HCT116 (cell line): ENCODE measurements around the gene LSAMP. TPM values are rescaled to one million over a fixed set of nuclear protein-coding genes. Genes with fewer than 3 reads are reported as not detected.

ENCODE experiments used
- ATAC-seq: fragments of 200-7000 bp; cut with Tn5 transposase; 2 replicates; pipeline ENCODE4 v1.9.1; 2020; ENCODE audit warnings: mild to moderate bottlenecking, moderate library complexity
- BruUV-seq: library from RNA; stranded (reverse); fragments of 400-500 nt; replicated peaks from 2 replicates; lab custom pipeline; 2021; lab: Mats Ljungman, UMichigan
- CTCF ChIA-PET: fragments of 300-600 bp; sonication (Branson Sonifier 250); formaldehyde crosslinking; loops from one replicate; lab custom pipeline; 2021; ENCODE audit warnings: antibody characterized with exemption; lab: Charles Lee
- POLR2A ChIA-PET: fragments of 300-600, 350-600 bp; sonication (Branson Sonifier 250); formaldehyde crosslinking; loops from one replicate; lab custom pipeline; 2021; ENCODE audit warnings: antibody characterized with exemption; lab: Charles Lee
- RAD21 ChIA-PET, 2 experiments: fragments of 300-600 bp; sonication (Branson Sonifier 250); formaldehyde crosslinking; loops; one replicate each; lab custom pipeline; 2023; ENCODE audit warnings: low total read pairs in 2 of 2; ENCODE audit not compliant: uncharacterized antibody in 2 of 2, unreplicated experiment in 2 of 2, low non-redundant PET in 1 of 2; lab: Charles Lee
- DNase-seq: peaks from one replicate; pipeline ENCODE4 v3.0.0-alpha.2; 2010; ENCODE audit warnings: low read depth, low spot score
- H2AFZ ChIP-seq: fragments of 200-600 bp; shearing (Covaris generic), sonication (generic); 2 replicates; pipeline ENCODE4 v1.6.1; 2017; ENCODE audit warnings: low read depth, mixed run types, mixed read lengths, antibody characterized with exemption, low read length; ENCODE audit not compliant: poor library complexity, severe bottlenecking
- H3K27ac ChIP-seq: 2 replicates; pipeline ENCODE4 v1.5.1; 2012; ENCODE audit warnings: low read depth, low read length
- H3K27me3 ChIP-seq: fragments of 200-600 bp; sonication (generic); 2 replicates; pipeline ENCODE4 v1.6.1; 2016; ENCODE audit warnings: mixed run types, low read length, mixed read lengths; ENCODE audit not compliant: insufficient read depth
- H3K36me3 ChIP-seq, 2 experiments: fragments of 200-500 bp in 1 of 2; fragments of 200-600 bp in 1 of 2; sonication (Bioruptor generic) in 1 of 2; sonication (generic) in 1 of 2; 2 replicates each; pipeline versions ENCODE4 v1.5.1 to v1.6.1; 2014 to 2016; ENCODE audit warnings: low read length in 2 of 2, inconsistent platforms in 1 of 2, mixed read lengths in 1 of 2, mixed run types in 1 of 2; ENCODE audit not compliant: insufficient read depth in 2 of 2, control insufficient read depth in 1 of 2
- H3K4me1 ChIP-seq, 2 experiments: fragments of 200-600 bp in 1 of 2; sonication (generic) in 1 of 2; 2 replicates each; pipeline versions ENCODE4 v1.5.1 to v1.6.1; 2012 to 2017; ENCODE audit warnings: low read length in 2 of 2, inconsistent platforms in 1 of 2, mild to moderate bottlenecking in 1 of 2, mixed read lengths in 1 of 2, mixed run types in 1 of 2, moderate library complexity in 1 of 2; ENCODE audit not compliant: insufficient read depth in 2 of 2, control insufficient read depth in 1 of 2
- H3K4me2 ChIP-seq: fragments of 200-600 bp; sonication (generic); 2 replicates; pipeline ENCODE4 v1.6.1; 2017; ENCODE audit warnings: mixed run types, low read length, mixed read lengths
- H3K4me3 ChIP-seq, 2 experiments: fragments of 200-600 bp in 1 of 2; sonication (generic) in 1 of 2; replicated peaks in 1 of 2; 2 replicates each; pipeline ENCODE4 v1.5.1; 2011 to 2016; ENCODE audit warnings: low read length in 2 of 2, control low read depth in 1 of 2, low read depth in 1 of 2, mild to moderate bottlenecking in 1 of 2, mixed read lengths in 1 of 2, mixed run types in 1 of 2
- H3K79me2 ChIP-seq: fragments of 200-600 bp; sonication (generic); 2 replicates; pipeline ENCODE4 v1.6.1; 2017; ENCODE audit warnings: mild to moderate bottlenecking, mixed run types, low read length, moderate library complexity, mixed read lengths; ENCODE audit not compliant: insufficient read depth
- H3K9ac ChIP-seq: fragments of 200-600 bp; sonication (generic); 2 replicates; pipeline ENCODE4 v1.6.1; 2016; ENCODE audit warnings: low read length, mixed read lengths
- H3K9me2 ChIP-seq: fragments of 200-600 bp; sonication (generic), shearing (Covaris generic); 2 replicates; pipeline ENCODE4 v1.6.1; 2017; ENCODE audit warnings: mixed run types, mild to moderate bottlenecking, moderate library complexity; ENCODE audit not compliant: insufficient read depth
- H3K9me3 ChIP-seq, 2 experiments: fragments of 200-500 bp in 1 of 2; fragments of 200-600 bp in 1 of 2; sonication (Bioruptor generic) in 1 of 2; sonication (generic) in 1 of 2; 2 replicates each; pipeline ENCODE4 v1.6.1; 2014 to 2017; ENCODE audit warnings: low read length in 2 of 2, mixed read lengths in 2 of 2, inconsistent platforms in 1 of 2, low read depth in 1 of 2, mild to moderate bottlenecking in 1 of 2, mixed run types in 1 of 2, moderate library complexity in 1 of 2; ENCODE audit not compliant: control insufficient read depth in 1 of 2, insufficient read depth in 1 of 2
- H4K20me1 ChIP-seq: fragments of 200-600 bp; sonication (generic), shearing (Covaris generic); 2 replicates; pipeline ENCODE4 v1.6.1; 2017; ENCODE audit warnings: mixed run types, mild to moderate bottlenecking, moderate library complexity; ENCODE audit not compliant: insufficient read depth
- CBX3 ChIP-seq: IDR thresholded peaks from 2 replicates; pipeline ENCODE4 v1.6.1; 2012; ENCODE audit warnings: low read depth
- CEBPB ChIP-seq: IDR thresholded peaks from 2 replicates; pipeline ENCODE4 v1.6.1; 2012; ENCODE audit warnings: low read depth
- CTCF ChIP-seq, 3 experiments: fragments of 200-600 bp in 1 of 3; sonication (generic) in 1 of 3; IDR thresholded peaks in 2 of 3; conservative IDR thresholded peaks in 1 of 3; 2 replicates each; pipeline ENCODE4 v1.5.1; 2012 to 2017; ENCODE audit warnings: low read depth in 2 of 3, low read length in 2 of 3, antibody characterized with exemption in 1 of 3, borderline replicate concordance in 1 of 3, control low read depth in 1 of 3, mild to moderate bottlenecking in 1 of 3, mixed read lengths in 1 of 3, mixed run types in 1 of 3, moderate library complexity in 1 of 3; ENCODE audit not compliant: insufficient read depth in 1 of 3
- EZH2 ChIP-seq: fragments of 200-600 bp; sonication (generic); IDR thresholded peaks from 2 replicates; pipeline ENCODE4 v1.6.1; 2017; ENCODE audit warnings: antibody characterized with exemption, mixed run types
- FOSL1 ChIP-seq: IDR thresholded peaks from 2 replicates; pipeline ENCODE4 v1.6.1; 2012; ENCODE audit warnings: low read depth
- JUND ChIP-seq: IDR thresholded peaks from 2 replicates; pipeline ENCODE4 v1.6.1; 2012
- MAX ChIP-seq: IDR thresholded peaks from 2 replicates; pipeline ENCODE4 v1.6.1; 2012
- POLR2AphosphoS5 ChIP-seq: IDR thresholded peaks from 2 replicates; pipeline ENCODE4 v1.6.1; 2011; ENCODE audit warnings: mild to moderate bottlenecking, low read depth, low read length, moderate library complexity
- RAD21 ChIP-seq: IDR thresholded peaks from 2 replicates; pipeline ENCODE4 v1.6.1; 2012; ENCODE audit warnings: low read depth, mild to moderate bottlenecking
- SIN3A ChIP-seq: IDR thresholded peaks from 2 replicates; pipeline ENCODE4 v1.6.1; 2012; ENCODE audit warnings: low read depth
- SRF ChIP-seq: IDR thresholded peaks from 2 replicates; pipeline ENCODE4 v1.6.1; 2012; ENCODE audit warnings: low read depth
- TCF7L2 ChIP-seq: IDR thresholded peaks from 2 replicates; pipeline ENCODE4 v1.7.0; 2011; ENCODE audit warnings: borderline replicate concordance, inconsistent platforms; ENCODE audit not compliant: insufficient read depth, insufficient read length; ENCODE audit errors: extremely low read depth
- YY1 ChIP-seq: IDR thresholded peaks from 2 replicates; pipeline ENCODE4 v1.6.1; 2011; ENCODE audit warnings: low read length, low read depth, moderate library complexity, mild to moderate bottlenecking; ENCODE audit not compliant: insufficient replicate concordance; ENCODE audit errors: extremely low read depth
- ZBTB33 ChIP-seq: IDR thresholded peaks from 2 replicates; pipeline ENCODE4 v1.6.1; 2011; ENCODE audit warnings: mild to moderate bottlenecking, low read length, moderate library complexity; ENCODE audit not compliant: insufficient replicate concordance; ENCODE audit errors: extremely low read depth
- ZFX ChIP-seq: fragments of 450-650 bp; IDR thresholded peaks from 2 replicates; pipeline ENCODE4 v1.6.1; 2017
- ZNF274 ChIP-seq: fragments of 200-500 bp; sonication (Bioruptor generic); IDR thresholded peaks from 2 replicates; pipeline ENCODE4 v1.6.1; 2014; ENCODE audit warnings: mild to moderate bottlenecking, low read depth, low read length, inconsistent platforms
- intact Hi-C: fragments of 100-400 bp; cut with micrococcal nuclease; formaldehyde crosslinking; loops from 2 replicates; pipeline ENCODE4 v1.10.0; 2022
- total RNA-seq: library from RNA; stranded (reverse); gene quantifications from one replicate; pipeline ENCODE4 v1.2.1, GENCODE V29; 2021; ENCODE audit not compliant: unreplicated experiment
- TF ChIP-seq, protein P1 (sequence below): IDR thresholded peaks from 2 replicates; pipeline ENCODE4 v1.6.1; 2012

Gene LSAMP
- total RNA-seq, 1 experiment from 2014 or later, result 0.25 TPM

- Histone ChIP-seq H3K79me2 (no peaks in the 10 kb centered on the region), H4K20me1 (no peaks in the 10 kb centered on the region), H3K36me3 (no peaks in the 10 kb centered on the region), H3K27ac (no peak overlapping the region), H3K27me3 (0 out of 2 replicates have a peak, but pooled peaks cover 4% of the 10 kb centered on the region), H3K4me2 (no peak overlapping the region), H3K4me3 (no peak overlapping the region), H3K9ac (no peak overlapping the region), H3K9me2 (no peaks in the 10 kb centered on the region), H2AFZ (no peak overlapping the region), H3K4me1 (no peaks in the 10 kb centered on the region), H3K9me3 (no peaks in the 10 kb centered on the region)
- no TSS peak for BruUV-seq
- intact Hi-C loops, result no loop called here
- TF ChIP-seq SRF (no peak), FOSL1 (no peak), SIN3A (no peak), POLR2AphosphoS5 (no peak), CTCF (IDR thresholded peaks at IDR 0.05 in 2 of 3, conservative IDR thresholded peaks at IDR 0.05 in 1 of 3; ENCODE audit: borderline replicate concordance in 1 of 3, insufficient read depth in 1 of 3, low read depth in 2 of 3, low read length in 2 of 3) (no peak), CBX3 (no peak), YY1 (no peak)
- TF ChIP-seq, protein P1, sequence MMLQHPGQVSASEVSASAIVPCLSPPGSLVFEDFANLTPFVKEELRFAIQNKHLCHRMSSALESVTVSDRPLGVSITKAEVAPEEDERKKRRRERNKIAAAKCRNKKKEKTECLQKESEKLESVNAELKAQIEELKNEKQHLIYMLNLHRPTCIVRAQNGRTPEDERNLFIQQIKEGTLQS, result no peak
- ChIA-PET POLR2A (no interaction called here), RAD21 (interaction anchor here in 1 of 2 experiments (0.6 kb wide), 1 partner anchor 122 kb away, joined by 7 read pairs; no protein-coding TSS in a partner anchor), CTCF (interaction anchor here (1.2 kb wide), 1 partner anchor 85 kb away, joined by 4 read pairs; no protein-coding TSS in a partner anchor)
- ATAC-seq (no peak), DNase-seq (no peak)
These were observed 523.6 kb downstream of the LSAMP start for GRCh38 chr3:115921711-115922110.

- no peak for DNase-seq
- no peak overlapping the region for H3K4me2 ChIP-seq
- no TSS peak for BruUV-seq
- H3K79me2 ChIP-seq, result no peaks in the 10 kb centered on the region
- H3K9me2 ChIP-seq, result no peaks in the 10 kb centered on the region
- no peaks in the 10 kb centered on the region for H3K9me3 ChIP-seq
- ChIA-PET RAD21 (no interaction called here), CTCF (no interaction called here), POLR2A (no interaction called here)
- no peak overlapping the region for H2AFZ ChIP-seq
- no peak overlapping the region for H3K9ac ChIP-seq
- H3K27ac ChIP-seq, result no peak overlapping the region
- no peak overlapping the region for H3K4me3 ChIP-seq
- H3K27me3 ChIP-seq, result 0 out of 2 replicates have a peak, but pooled peaks cover 3% of the 10 kb centered on the region
- H3K4me1 ChIP-seq, result no peaks in the 10 kb centered on the region
- intact Hi-C loops, result no loop called here
- no peaks in the 10 kb centered on the region for H3K36me3 ChIP-seq
- ATAC-seq, result no peak
- no peaks in the 10 kb centered on the region for H4K20me1 ChIP-seq
- TF ChIP-seq ZNF274, result no peak
- TF ChIP-seq ZBTB33, result no peak
- no peak for TF ChIP-seq POLR2AphosphoS5
- TF ChIP-seq FOSL1, result no peak
- no peak for TF ChIP-seq CBX3
- no peak for TF ChIP-seq ZFX
- TF ChIP-seq EZH2, result no peak
- TF ChIP-seq MAX, result no peak
- TF ChIP-seq SRF, result no peak
- TF ChIP-seq JUND, result no peak
- no peak for TF ChIP-seq TCF7L2
- TF ChIP-seq, protein P1, result no peak
- TF ChIP-seq RAD21, result no peak
- no peak for TF ChIP-seq CEBPB
These were observed 526.4 kb downstream of the LSAMP start for GRCh38 chr3:115918900-115919299.
